Spleen (tissue), 11 donors: ENCODE data around the gene ANKEF1. TPM values are rescaled to one million over a fixed set of nuclear protein-coding genes. Genes with fewer than 3 reads are reported as not detected.
A peak's percentile ranks its signal among the peaks of the same experiment; 100 is the strongest.

ENCODE experiments used
- DNase-seq: peaks from one replicate; pipeline ENCODE4 v3.0.0-alpha.2; 2020
- H3K27ac ChIP-seq, 8 donors: fragments of 200-600 bp; sonication (generic) in 7 of 8; 1 replicate in 4 of 8; 2 replicates in 4 of 8; pipeline versions ENCODE4 v1.5.0 to v1.8.0; 2016 to 2021; ENCODE audit warnings: inconsistent platforms in 4 of 8, mild to moderate bottlenecking in 4 of 8, moderate library complexity in 1 of 8
- H3K27me3 ChIP-seq, 7 donors: fragments of 200-600 bp; sonication (generic) in 6 of 7; replicated peaks in 1 of 7; 1 replicate in 4 of 7; 2 replicates in 3 of 7; pipeline versions ENCODE4 v1.5.0 to v1.8.0; 2016 to 2021; ENCODE audit warnings: inconsistent platforms in 3 of 7, mild to moderate bottlenecking in 1 of 7
- H3K36me3 ChIP-seq, 6 donors: fragments of 200-600 bp; sonication (generic) in 5 of 6; 1 replicate in 4 of 6; 2 replicates in 2 of 6; pipeline versions ENCODE4 v1.5.0 to v1.8.0; 2016 to 2021; ENCODE audit warnings: inconsistent platforms in 2 of 6
- H3K4me1 ChIP-seq, 6 donors: fragments of 200-600 bp; sonication (generic) in 5 of 6; 1 replicate in 3 of 6; 2 replicates in 3 of 6; pipeline versions ENCODE4 v1.5.0 to v1.8.0; 2016 to 2021; ENCODE audit warnings: inconsistent platforms in 3 of 6
- H3K4me3 ChIP-seq, 8 donors: fragments of 200-600 bp; sonication (generic) in 7 of 8; 1 replicate in 4 of 8; 2 replicates in 4 of 8; pipeline versions ENCODE4 v1.5.0 to v1.8.0; 2016 to 2021; ENCODE audit warnings: inconsistent platforms in 4 of 8, mild to moderate bottlenecking in 4 of 8, moderate library complexity in 2 of 8
- H3K9me3 ChIP-seq, 8 donors: fragments of 200-600 bp; sonication (generic) in 7 of 8; 1 replicate in 4 of 8; 2 replicates in 4 of 8; pipeline versions ENCODE4 v1.5.0 to v1.8.0; 2016 to 2021; ENCODE audit warnings: inconsistent platforms in 4 of 8
- POLR2A ChIP-seq, 3 donors: fragments of 450-650 bp; IDR thresholded peaks; one replicate each; pipeline ENCODE4 v1.5.1; 2017; ENCODE audit warnings: antibody characterized with exemption in 3 of 3, mild to moderate bottlenecking in 1 of 3
- POLR2AphosphoS5 ChIP-seq, 3 donors: sonication (generic); formaldehyde crosslinking; IDR thresholded peaks; one replicate each; pipeline ENCODE4 v1.5.1; 2017; ENCODE audit warnings: antibody characterized with exemption in 3 of 3
- WGBS, 5 donors: extraction: QIAGEN DNeasy Blood & Tissue Kit in 3 of 5; methylation state at CpG; one replicate each; pipeline versions ENCODE4 v1.1.5 to v1.1.7; 2013 to 2018; 5-methylcytosine and 5-hydroxymethylcytosine counted together
- intact Hi-C: fragments of 100-400 bp; cut with DNase I; formaldehyde crosslinking; loops from one replicate; pipeline ENCODE4 v1.15.0; 2023; ENCODE audit warnings: low total_unique reads
- polyA plus RNA-seq, 3 donors: library from polyadenylated mRNA; stranded (reverse); fragments of 200-250 nt; gene quantifications; one replicate each; pipeline ENCODE4 v1.2.1, GENCODE V29; 2013
- total RNA-seq, 7 donors: library from RNA; depleted of rRNA in 3 of 7; stranded (reverse); fragments of >200 nt in 3 of 7; fragmentation: NEBNext Ultra II Directional in 4 of 7; extraction: Animal tissue kit (Norgen Biotek cat#: 25700) in 4 of 7; gene quantifications; one replicate each; pipeline versions ENCODE4 v1.1.0 to v1.2.1, GENCODE V29; 2016 to 2021
- TF ChIP-seq, protein P1 (sequence below), 11 experiments: fragments of 200-600 bp in 7 of 11; fragments of 450-650 bp in 4 of 11; sonication (generic) in 4 of 11; IDR thresholded peaks in 8 of 11; conservative IDR thresholded peaks in 3 of 11; 1 replicate in 7 of 11; 2 replicates in 4 of 11; pipeline versions ENCODE4 v1.4.0 to v1.8.0; 2016 to 2021; ENCODE audit warnings: antibody characterized with exemption in 11 of 11, inconsistent platforms in 4 of 11, mild to moderate bottlenecking in 1 of 11
- donor health status: healthy with polysubstance abuse.
- donor health status: DM: no; HTN: no; CAD: no; lungs with moderate emphysema.
- donor health status: DM: no; HTN: no; CAD: no.
- donor health status: Bipolar disorder and iron deficiency.
- donor health status: healthy.
- donor health status: DM: no; HTN: no; CAD: no.
- donor health status: DM: yes; HTN: yes; CAD: no.

ANKEF1 gene
- total and polyA plus RNA-seq, 10 donors: 0.58 to 3.2 (median 2.1) TPM

DNA sequence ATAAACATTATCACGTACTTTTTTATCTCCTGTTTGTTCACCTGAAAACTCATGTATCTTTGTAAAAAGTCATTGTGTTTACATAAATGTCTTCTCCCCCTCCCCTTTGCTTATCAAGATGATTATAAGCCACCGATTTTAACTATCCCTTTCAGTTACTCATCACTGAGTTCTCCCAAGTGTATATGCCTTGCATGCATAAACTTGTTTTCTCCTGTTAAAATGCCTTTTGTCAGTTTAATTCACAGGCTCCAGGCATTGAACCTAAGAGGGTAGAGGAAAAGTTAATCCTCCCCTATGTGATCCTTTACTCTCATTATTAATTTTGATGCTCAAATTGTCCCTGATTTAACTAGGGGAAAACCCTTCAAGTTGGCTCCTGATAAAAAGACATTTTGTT is 24.2 kb downstream of the ANKEF1 start:
- H3K9me3 ChIP-seq: no peaks in the 10 kb centered on the region
- H3K27ac ChIP-seq: no peak overlapping the region
- H3K27me3 ChIP-seq: peaks cover 0 to 14% (median 0%) of the 10 kb centered on the region in 7 donors
- TF ChIP-seq, protein P1, sequence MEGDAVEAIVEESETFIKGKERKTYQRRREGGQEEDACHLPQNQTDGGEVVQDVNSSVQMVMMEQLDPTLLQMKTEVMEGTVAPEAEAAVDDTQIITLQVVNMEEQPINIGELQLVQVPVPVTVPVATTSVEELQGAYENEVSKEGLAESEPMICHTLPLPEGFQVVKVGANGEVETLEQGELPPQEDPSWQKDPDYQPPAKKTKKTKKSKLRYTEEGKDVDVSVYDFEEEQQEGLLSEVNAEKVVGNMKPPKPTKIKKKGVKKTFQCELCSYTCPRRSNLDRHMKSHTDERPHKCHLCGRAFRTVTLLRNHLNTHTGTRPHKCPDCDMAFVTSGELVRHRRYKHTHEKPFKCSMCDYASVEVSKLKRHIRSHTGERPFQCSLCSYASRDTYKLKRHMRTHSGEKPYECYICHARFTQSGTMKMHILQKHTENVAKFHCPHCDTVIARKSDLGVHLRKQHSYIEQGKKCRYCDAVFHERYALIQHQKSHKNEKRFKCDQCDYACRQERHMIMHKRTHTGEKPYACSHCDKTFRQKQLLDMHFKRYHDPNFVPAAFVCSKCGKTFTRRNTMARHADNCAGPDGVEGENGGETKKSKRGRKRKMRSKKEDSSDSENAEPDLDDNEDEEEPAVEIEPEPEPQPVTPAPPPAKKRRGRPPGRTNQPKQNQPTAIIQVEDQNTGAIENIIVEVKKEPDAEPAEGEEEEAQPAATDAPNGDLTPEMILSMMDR (IDR thresholded peaks at IDR 0.05 in 8 of 11, conservative IDR thresholded peaks at IDR 0.05 in 3 of 11): no peak
- TF ChIP-seq POLR2AphosphoS5 (IDR thresholded peaks at IDR 0.05) (no peak), POLR2A (IDR thresholded peaks at IDR 0.05) (no peak)
- H3K36me3 ChIP-seq: peaks cover 0 to 39% (median 6%) of the 10 kb centered on the region in 6 donors
- no peak for DNase-seq
- 65 to 83% (median 72%) methylated on average over 2 of the region's 2 CpGs for WGBS, 5 donors
- no peak overlapping the region for H3K4me3 ChIP-seq
- intact Hi-C loops: no loop called here
- peaks cover 0 to 11% (median 3%) of the 10 kb centered on the region in 6 donors for H3K4me1 ChIP-seq

GRCh38 chr20:10060226-10060625 is 25.4 kb downstream of the ANKEF1 start:
- no peak overlapping the region for H3K27ac ChIP-seq
- peaks cover 0 to 21% (median 0%) of the 10 kb centered on the region in 7 donors for H3K27me3 ChIP-seq
- peaks cover 0 to 26% (median 5%) of the 10 kb centered on the region in 6 donors for H3K36me3 ChIP-seq
- peak overlapping the region in 1 of 8 donors; percentile 7 for H3K4me3 ChIP-seq
- intact Hi-C loops: no loop called here
- no peak for DNase-seq
- 48 to 61% (median 51%) methylated on average over 8 of the region's 8 CpGs for WGBS, 5 donors
- peaks cover 0 to 11% (median 3%) of the 10 kb centered on the region in 6 donors for H3K4me1 ChIP-seq
- H3K9me3 ChIP-seq: no peaks in the 10 kb centered on the region
- peak in 1 of 3 donors; percentile 38 for TF ChIP-seq POLR2AphosphoS5 (IDR thresholded peaks at IDR 0.05)
- TF ChIP-seq POLR2A (IDR thresholded peaks at IDR 0.05): no peak
- TF ChIP-seq, protein P1 (IDR thresholded peaks at IDR 0.05 in 8 of 11, conservative IDR thresholded peaks at IDR 0.05 in 3 of 11): no peak

- Histone ChIP-seq H3K27me3 (peaks cover 0 to 21% (median 0%) of the 10 kb centered on the region in 7 donors), H3K27ac (no peak overlapping the region), H3K9me3 (no peaks in the 10 kb centered on the region), H3K36me3 (peaks cover 0 to 12% (median under 1%) of the 10 kb centered on the region in 6 donors), H3K4me1 (peaks cover 0 to 11% (median 3%) of the 10 kb centered on the region in 6 donors), H3K4me3 (no peak overlapping the region)
- no peak for DNase-seq
- intact Hi-C loops: no loop called here
- WGBS, 5 donors: 31 to 73% (median 54%) methylated on average over 2 of the region's 2 CpGs
- no peak for TF ChIP-seq POLR2AphosphoS5 (IDR thresholded peaks at IDR 0.05)
- TF ChIP-seq POLR2A (IDR thresholded peaks at IDR 0.05): no peak
- TF ChIP-seq, protein P1 (IDR thresholded peaks at IDR 0.05 in 8 of 11, conservative IDR thresholded peaks at IDR 0.05 in 3 of 11): no peak
Measured at GRCh38 chr20:10061641-10062040, 26.9 kb downstream of the ANKEF1 start.

DNA sequence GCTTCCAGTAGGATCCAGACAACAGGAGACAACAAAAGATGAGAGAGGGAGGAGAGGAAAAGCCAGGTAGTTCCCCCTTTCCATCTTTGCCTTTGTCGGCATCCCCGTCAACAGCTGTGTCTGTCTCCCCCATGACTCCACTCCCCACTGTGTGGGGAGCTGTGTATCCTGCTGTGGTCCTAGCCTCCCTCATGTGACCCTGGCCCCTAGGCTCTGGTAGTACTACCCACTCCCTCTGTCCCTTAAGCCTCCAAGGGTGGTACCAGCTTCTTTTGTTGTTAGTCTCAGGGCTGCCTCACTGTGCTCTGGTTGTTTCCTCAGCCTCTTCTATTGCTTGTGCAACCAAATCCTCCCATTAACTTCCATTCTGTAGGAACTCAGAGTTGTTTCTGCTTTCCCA is 28.7 kb downstream of the ANKEF1 start:
- Histone ChIP-seq H3K9me3 (no peaks in the 10 kb centered on the region), H3K4me3 (no peak overlapping the region), H3K36me3 (no peaks in the 10 kb centered on the region), H3K27ac (no peak overlapping the region), H3K4me1 (peaks cover 0 to 11% (median 3%) of the 10 kb centered on the region in 6 donors), H3K27me3 (peaks cover 0 to 21% (median 0%) of the 10 kb centered on the region in 7 donors)
- no peak for DNase-seq
- WGBS, 5 donors: 85 to 92% (median 89%) methylated on average over 2 of the region's 2 CpGs
- intact Hi-C loops: no loop called here
- TF ChIP-seq POLR2A (IDR thresholded peaks at IDR 0.05) (no peak), POLR2AphosphoS5 (IDR thresholded peaks at IDR 0.05) (no peak)
- TF ChIP-seq, protein P1 (IDR thresholded peaks at IDR 0.05 in 8 of 11, conservative IDR thresholded peaks at IDR 0.05 in 3 of 11): no peak
